NCI-H748 (cell line): ENCODE results near the gene CTIF.
"Not testable (repeated sequence)": the region's sequence is repeated elsewhere in the genome, so short reads cannot be mapped to it uniquely, and the experiment has no call there.

Source experiments
- DNase-seq: peaks from one replicate; lab custom pipeline; 2025; ENCODE audit not compliant: unreplicated experiment; lab: John Stamatoyannopoulos, UW

CTIF gene

DNA sequence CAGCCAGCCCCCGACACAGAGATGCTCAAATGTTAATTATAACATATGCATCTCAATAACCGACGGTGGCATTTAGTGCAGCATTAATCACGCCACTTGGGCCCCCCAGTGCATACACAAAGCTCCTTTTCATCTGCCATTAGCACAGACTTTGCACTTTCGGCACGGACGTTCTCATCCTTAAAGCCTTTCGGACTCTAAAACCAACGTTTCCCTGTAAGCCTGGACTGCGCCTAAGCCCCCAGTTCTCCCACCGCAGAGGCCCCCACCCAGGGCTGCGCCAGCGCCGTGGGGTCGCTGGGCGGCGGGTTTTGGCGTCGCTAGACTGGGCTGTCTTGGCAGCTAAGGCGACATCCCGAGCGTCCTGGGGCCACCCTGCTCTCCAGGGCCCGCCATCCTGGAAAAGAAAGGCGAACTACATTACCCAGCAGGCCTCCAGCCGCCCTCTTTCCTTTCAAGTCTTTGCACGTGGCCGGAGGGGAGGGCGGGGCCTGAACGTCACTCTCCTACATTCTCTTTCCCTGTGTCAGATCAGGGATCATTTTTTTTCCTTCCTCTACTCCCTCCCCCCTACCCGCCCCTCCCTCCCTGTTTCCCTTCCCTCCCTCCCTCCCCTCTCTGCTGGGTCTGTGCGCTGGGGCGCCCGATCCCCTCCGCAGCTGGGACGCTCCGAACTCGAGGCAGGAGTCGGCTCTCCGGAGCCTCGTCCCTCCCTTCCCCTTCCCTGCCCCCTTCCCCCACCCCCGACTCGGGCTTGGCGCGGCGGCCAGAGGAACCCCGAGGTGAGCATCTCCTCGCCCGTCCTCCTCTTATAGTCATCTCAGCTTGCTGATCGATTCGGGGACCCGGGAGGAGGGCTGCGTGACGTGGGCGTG, at the start of gene CTIF:
Gene CTIF (plus strand): TSS at position 501 of the 875 bp plus-strand sequence. CDS start 80,535 bp downstream, outside the sequence.
- peak; percentile 97 for DNase-seq

DNA sequence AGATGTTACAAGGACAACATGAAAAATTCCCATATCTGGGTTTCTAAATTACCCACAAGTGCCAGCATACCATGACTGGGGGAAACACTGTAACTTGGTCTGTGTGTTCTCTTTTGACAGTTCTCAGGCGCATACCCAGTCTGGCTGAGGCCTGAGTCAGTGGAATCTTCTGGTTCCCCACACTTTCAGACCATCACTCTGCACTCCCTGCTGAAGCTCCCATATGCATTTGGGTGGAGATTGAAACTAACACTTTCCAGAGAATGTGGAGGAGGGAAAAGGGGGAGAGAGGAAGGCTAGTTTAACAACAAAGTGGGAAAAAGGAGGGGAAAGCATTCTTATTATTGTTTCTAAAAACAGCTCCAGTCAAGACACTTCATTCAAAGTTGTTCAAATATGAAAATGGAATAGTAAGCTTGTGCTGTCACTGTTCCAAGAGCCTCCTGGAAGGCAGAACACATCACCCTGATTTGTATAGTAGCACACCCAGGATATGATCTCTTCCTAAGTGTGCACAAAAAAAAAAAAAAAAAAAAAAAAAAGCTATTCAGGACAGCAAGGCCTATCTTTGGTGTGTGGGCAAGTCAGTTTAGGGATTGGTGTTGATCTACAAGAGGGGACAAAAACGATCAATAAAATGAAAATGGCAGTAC, 48.1 kb upstream of the CTIF start:
- no peak for DNase-seq

DNA sequence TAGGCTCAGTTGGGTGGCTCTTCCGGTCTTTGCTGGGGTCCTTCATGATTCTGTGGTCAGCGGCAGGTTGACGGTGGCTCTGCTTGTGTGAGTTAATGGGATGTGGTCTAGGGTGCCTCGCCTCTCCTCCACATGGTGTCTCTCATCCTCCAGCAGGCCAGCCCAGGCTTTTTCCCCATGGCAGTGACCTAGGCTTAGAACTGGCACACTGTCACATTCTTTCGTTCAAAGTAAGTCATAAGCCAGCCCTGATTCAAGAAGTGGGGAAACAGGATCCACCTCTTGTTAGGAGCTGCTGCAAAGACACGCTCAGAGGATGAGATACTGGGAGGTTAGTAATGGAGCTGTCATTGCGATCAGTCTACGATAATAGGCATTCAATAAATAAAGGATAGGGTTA, 46.0 kb upstream of the CTIF start:
- no peak for DNase-seq

DNA sequence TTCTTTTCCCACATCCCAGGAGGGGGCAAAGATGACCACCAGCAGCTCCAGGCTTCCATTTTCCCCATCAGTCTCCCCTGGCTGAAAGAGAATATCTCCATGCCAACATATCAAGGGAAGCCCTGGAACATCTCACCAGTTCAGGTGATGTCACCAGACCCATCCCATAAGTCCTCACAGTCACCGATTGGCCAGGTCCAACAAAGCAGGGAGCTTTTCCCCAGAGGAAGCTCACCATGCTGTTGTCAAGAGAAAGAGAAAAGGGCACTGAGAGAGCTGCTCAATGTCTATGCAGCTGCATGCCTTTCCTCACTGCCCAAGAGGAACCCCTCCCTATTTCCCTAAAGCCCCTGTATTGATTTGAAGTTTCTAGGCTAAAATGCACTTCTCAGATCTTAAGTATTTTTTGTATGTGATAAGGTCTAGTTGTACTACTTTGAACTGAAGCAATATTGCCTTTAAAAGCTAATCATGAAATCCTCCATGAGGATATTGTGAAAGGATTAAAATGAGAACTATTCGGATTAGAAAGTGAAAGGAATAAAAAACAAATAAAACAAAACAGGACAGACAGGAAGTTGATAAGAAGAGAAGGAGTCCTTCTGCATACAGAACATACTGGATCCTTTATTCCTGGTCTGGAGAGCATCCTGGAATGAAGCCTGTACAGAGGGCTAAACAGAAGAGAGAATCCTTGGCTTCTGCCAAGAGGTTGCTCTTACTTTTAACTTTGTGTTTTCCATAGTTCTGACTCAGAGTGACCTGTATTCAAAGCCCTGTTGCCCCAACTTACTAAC, 45.2 kb upstream of the CTIF start:
- DNase-seq = peak; percentile 27

DNA sequence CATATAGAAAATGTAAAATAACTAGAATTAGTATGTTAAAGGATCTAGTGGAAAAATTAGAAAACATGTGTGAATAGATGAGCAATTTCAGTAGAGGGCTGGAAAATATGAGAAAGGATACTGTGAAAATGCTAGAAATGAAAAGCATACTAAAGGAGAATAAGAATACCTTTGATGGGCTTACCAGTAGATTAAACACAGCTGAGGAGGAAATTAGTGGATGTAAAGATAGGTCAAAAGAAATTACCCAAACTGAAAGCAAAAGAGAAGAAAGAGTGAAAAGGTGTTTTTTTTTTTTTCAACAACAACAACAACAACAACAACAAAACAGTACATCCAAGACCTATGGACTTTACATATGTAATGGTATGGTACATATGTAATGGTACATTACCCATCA, 41.0 kb upstream of the CTIF start:
- DNase-seq = no peak

DNA sequence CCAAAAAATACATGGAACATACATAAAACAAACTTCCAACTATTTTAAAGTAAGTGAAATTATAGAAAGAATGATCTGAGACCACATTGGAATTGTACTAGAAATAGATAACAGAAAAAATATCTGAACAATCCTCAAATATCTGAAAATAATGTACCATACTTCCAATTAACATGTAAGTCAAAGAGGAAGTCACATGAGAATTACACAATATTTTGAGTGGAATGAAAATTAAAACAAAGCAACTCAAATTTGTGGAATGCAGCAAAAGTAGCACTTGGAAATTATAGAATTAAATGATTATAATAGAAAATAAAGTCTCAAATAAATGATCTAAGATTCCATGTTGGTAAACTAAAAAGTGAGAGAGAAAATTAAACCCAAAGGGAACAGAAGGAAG, 38.3 kb upstream of the CTIF start:
- no peak for DNase-seq

DNA sequence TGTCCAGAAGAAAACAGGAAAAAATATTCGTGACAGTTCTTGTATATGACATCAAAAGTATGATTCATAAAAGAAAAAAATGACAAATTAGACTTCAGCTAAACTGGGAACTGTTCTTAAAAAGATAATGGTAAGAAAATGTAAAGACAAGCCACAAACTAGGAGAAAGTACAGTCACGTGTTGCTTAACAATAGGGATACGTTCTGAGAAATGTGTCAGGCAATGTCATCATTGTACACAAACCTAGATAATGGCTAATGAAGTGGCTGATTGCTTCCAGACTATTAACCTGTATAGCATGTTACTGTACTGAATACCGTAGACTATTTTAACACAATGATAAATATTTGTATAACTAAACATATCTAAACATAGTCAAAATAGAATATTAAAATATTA, 35.9 kb upstream of the CTIF start:
- no peak for DNase-seq

DNA sequence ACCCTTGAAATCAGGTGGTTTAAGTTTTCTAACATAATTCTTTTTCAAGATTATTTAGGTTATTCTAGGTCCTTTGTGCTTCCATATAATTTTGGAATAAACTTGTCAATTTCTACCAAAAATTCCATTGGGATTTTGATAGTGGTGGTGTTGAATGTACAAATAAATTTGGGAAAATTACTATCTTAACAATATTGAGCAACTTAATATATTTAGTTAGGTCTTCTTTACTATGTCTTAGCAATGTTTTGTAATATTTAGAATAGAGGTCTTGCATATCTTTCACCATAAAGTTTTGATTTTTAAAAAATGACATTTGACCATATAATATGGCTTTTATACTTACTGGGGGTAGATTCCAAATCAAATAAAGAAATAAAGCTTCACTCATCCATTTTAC, 34.0 kb upstream of the CTIF start:
- DNase-seq = no peak

DNA sequence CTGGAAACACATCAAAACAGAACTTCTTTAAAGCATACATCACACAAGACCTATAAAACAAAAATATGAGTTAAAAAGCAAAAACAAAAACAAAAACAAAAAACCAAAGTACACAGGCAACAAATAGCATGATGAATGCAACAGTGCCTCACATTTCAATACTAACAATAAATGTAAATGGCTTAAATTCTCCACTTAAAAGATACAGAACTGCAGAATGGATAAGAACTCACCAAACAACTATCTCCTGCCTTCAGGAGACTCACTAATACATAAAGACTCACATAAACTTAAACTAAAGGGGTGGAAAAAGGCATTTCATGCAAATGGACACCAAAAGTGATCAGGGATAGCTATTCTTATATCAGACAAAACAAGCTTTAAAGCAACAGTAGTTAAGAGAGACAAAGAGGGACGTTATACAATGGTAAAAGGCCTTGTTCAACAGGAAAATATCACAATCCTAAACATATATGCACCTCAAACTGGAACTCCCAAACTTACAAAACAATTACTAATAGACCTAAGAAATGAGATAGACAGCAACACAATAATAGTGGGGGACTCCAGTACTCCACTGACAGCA, 31.8 kb upstream of the CTIF start:
- not testable (repeated sequence) for DNase-seq

DNA sequence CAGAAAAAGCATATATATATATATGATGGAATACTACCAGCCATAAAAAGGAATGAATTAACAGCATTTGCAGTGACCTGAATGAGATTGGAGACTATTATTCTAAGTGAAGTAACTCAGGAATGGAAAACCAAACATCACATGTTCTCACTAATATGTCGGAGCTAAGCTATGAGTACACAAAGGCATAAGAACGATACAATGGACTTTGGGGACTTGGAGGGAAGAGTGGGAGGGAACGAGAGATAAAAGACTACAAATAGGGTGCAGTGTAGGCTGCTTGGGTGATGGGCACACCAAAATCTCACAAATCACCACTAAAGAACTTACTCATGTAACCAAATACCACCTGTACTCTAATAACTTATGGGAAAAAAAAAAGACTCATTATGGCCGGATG, 26.3 kb upstream of the CTIF start:
- DNase-seq = not testable (repeated sequence)

DNA sequence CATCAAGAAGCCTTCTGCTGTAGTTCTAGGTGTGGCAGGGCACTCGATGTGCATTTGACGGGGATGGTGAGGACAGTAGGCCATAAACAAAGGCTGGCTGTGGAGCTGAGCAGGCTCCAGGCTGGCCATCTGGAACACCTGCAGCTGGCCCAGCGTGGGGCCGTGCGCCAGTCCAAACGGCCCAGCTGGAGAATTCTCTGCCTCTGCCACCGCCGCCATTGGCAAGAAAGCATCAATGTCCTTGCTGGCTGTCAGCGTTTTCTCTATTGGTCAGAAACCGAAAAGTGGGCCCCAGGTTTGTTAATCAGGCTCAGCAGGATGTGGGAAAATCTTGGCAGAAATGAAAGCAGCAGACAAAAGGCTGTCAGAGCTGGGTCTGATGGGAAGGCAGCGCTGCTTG, 24.0 kb upstream of the CTIF start:
- DNase-seq = peak; percentile 29

DNA sequence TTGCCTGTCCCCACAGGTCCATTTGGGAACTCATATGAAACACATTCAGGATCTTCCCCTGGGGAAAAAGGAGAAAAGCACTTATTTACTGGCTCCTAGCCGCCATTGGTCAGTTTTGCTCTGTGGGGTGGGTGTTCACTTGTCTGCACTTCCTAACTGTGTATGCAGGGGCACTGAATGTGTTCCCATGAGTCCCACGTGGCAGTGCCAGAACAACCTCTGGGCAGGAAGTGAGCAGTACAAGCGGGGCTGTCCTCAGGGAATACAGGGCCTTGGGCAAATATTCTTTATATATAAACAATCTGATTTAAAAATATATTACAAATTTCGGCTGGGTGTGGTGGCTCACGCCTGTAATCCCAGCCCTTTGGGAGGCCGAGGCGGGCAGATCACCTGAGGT, 21.8 kb upstream of the CTIF start:
- DNase-seq = no peak

DNA sequence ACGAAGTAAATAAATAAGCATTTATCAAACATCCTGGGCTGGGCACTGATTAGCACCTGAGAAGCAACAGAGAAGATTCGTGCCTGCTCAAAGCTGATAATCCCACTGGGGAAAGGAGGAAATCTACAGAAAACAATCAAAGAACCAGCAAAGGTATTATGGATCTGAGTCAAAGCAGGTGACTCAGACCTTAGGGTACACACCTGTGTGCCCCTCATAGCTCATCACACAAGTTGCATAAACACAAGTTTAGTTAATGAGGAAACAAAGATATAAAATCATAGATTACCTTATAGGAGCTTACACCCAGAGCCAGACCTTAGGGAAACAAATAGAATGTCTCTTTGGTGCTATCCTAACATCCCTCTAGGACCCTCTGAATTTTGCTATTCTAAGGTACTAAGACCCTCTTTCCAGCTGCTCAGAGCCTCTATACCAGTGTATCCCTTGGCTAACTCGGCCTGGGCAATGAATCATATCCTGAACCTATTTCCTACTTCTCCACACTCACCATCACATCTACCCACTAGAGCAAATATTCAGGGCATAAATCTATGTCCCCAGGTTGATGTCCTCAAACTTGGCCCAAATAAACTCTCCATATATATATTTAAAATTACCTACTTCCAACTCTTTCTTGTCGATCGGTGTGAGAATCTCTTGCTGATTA, 19.3 kb upstream of the CTIF start:
- no peak for DNase-seq

DNA sequence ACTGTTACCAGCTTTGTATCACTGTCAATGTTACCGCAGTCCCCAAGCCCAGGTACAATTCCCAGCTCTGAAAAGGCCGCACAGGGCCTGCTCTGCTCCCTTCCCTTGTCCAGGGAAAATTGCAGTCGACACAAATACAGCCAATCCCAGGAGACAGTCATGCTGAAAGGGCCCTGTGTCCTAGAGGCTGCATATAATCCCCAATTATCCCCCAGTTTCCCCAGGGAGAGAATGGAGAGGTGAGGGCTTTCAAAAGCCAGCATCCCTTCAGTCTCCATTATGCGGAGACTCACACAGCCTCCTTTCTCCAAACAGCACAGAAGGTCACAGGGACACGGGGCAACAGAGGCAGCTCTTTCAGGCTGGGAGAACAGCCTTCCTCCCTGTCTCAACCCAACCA, 17.1 kb upstream of the CTIF start:
- DNase-seq = no peak

DNA sequence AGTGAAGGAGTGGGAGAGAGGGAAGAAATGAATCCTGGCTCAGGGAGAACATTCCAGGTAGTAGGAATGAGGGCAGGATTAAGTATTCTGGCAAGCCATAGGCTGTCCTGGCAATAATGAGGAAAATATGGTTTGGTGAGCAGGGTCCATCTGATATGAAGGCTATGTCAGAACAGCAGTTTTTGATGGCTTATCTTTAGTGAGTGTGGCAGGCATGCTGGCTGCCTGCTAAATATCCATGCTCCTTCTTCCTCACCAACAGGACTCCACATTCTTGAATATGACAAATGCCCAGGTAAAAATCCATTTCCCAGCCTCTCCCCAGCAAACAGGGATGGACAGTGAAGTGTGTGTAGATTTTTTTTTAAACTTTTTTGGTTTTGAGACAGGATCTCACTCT, 13.2 kb upstream of the CTIF start:
- DNase-seq = no peak

DNA sequence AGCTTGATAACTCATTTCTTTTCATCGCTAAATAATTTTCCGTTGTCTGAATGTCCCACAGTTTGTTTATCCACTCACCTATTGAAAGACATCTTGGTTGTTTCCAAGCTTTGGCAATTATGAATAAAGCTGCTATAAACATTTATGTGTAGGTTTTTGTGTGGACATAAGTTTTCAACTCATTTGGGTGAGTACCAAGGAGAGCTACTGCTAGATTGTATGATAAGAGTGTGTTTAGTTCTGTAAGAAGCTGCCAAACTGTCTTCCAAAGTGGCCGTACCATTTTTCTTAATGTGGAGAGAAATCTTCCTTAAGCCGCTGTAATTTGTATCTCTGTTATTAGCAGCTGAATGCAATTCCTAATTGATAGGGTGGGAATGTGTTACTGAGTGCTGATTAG, 11.4 kb upstream of the CTIF start:
- DNase-seq = no peak

DNA sequence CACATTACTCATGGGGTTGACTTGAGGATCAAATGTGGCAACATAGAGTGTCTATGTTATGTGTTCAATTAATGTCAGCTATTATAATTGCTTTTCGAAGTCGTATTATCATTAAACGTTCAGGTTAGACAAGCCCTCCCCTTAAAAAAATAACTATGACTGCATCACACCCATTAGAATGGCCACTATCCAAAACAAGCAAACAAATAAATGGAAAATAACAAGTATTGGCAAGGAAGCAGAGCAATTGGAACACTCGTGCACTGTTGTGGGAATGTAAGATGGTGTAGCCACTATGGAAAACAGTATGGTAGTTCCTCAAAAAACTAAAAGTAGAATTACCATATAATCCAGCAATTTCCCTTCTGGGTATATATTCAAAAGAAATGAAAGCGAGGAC, 10.0 kb upstream of the CTIF start:
- no peak for DNase-seq

DNA sequence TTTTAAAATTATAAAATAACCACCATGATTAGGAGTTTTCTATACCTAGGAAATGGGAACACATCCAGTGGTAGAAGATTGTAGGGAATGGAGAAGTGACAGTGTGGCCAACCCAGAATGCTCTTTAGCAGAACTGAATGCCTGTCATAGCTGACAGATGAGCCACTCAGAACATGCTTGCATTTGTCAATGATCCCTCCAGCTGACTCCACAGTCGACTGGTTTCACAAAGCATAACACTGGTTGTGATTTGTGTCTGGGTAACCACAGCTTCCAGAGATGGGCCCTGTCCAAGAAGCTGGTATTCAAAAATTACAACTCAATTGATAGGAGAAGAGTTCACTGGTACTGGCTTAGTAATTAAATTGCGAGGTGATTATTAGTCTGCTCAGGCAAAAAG, 9.0 kb upstream of the CTIF start:
- DNase-seq = no peak

DNA sequence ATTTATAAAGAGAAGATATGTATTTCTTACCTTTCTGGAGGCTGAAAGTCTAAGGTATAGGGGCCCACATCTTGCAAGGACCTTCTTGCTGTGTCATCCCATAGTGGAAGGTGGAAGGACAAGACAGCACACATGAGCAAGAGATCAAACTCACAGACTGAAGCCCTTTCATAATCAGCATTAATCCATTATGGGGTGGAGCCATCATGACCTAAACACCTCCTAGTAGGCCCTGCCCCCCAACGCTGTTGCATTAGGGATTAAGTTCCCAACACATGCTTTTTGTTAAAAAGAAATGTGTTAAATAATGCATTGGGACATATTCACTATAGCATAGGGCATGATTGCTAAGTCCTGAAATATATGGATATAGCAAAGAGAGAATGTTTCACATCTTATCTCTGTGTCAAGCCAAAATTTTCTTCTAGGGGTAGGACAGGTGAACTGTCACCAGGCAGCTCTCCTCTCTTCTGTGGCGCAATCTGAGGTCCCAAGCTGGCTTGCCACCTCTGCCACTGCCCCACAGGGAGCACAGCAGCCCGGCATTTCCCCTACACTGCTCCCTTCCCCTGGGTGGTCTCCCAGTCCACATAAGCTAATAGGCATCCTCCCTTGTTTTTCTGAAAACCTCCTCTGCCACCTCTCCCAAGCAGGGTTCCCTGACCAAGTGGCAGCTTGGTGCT, 8.3 kb upstream of the CTIF start:
- no peak for DNase-seq

DNA sequence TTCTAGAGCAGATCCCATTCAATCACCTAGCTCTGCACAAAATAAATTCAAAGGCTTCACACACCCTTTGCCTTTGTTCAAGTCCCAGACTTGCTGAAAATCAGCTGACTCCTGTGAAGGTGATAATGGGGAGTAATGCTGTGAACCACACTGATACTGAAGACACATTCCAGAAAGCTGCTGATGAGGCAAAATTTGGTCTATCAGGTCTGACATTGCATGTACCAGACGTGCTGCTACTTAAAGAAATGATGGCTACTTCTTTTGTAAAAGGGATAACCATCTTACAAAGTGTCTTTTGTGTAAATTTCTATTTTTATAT, 7.8 kb upstream of the CTIF start:
- no peak for DNase-seq
